GM23248 (cell line): ENCODE results near the gene FGF22. TPM values are rescaled to one million over a fixed set of nuclear protein-coding genes. Genes with fewer than 3 reads are reported as not detected.

Experiments
- DNase-seq: peaks from one replicate; pipeline ENCODE4 v3.0.0-alpha.2; 2015
- H2AFZ ChIP-seq: fragments of 200-600 bp; sonication (generic); 2 replicates; pipeline ENCODE4 v1.6.1; 2016; ENCODE audit warnings: antibody characterized with exemption
- H3F3A ChIP-seq: fragments of 200-600 bp; sonication (generic); 2 replicates; pipeline ENCODE4 v1.6.1; 2016; ENCODE audit warnings: mild to moderate bottlenecking, antibody characterized with exemption, mixed run types; ENCODE audit not compliant: insufficient read depth
- H3K27ac ChIP-seq: fragments of 200-600 bp; sonication (generic); 2 replicates; pipeline ENCODE4 v1.5.1; 2016; ENCODE audit warnings: mild to moderate bottlenecking
- H3K27me3 ChIP-seq: fragments of 200-600 bp; sonication (generic); replicated peaks from 2 replicates; pipeline ENCODE4 v1.6.1; 2016; ENCODE audit warnings: mild to moderate bottlenecking; ENCODE audit not compliant: insufficient read depth
- H3K36me3 ChIP-seq: fragments of 200-600 bp; sonication (generic); 2 replicates; pipeline ENCODE4 v1.6.1; 2016; ENCODE audit warnings: low read depth, mild to moderate bottlenecking
- H3K4me1 ChIP-seq: fragments of 200-600 bp; sonication (generic); 2 replicates; pipeline ENCODE4 v1.6.1; 2016; ENCODE audit warnings: mild to moderate bottlenecking; ENCODE audit not compliant: insufficient read depth
- H3K4me2 ChIP-seq: fragments of 200-600 bp; sonication (generic); one replicate; pipeline ENCODE4 v1.6.1; 2016; ENCODE audit warnings: mild to moderate bottlenecking; ENCODE audit not compliant: unreplicated experiment
- H3K4me3 ChIP-seq: fragments of 200-600 bp; sonication (generic); 2 replicates; pipeline ENCODE4 v1.5.1; 2016; ENCODE audit warnings: mild to moderate bottlenecking
- H3K79me2 ChIP-seq: fragments of 200-600 bp; sonication (generic); 2 replicates; pipeline ENCODE4 v1.6.1; 2016; ENCODE audit warnings: mild to moderate bottlenecking; ENCODE audit not compliant: insufficient read depth
- H3K9ac ChIP-seq: fragments of 200-600 bp; sonication (generic); 2 replicates; pipeline ENCODE4 v1.6.1; 2016; ENCODE audit warnings: mild to moderate bottlenecking
- H3K9me2 ChIP-seq: fragments of 200-600 bp; sonication (generic); 2 replicates; pipeline ENCODE4 v1.6.1; 2016; ENCODE audit warnings: mixed run types, mild to moderate bottlenecking, moderate library complexity; ENCODE audit not compliant: insufficient read depth
- H3K9me3 ChIP-seq: fragments of 200-600 bp; sonication (generic); one replicate; pipeline ENCODE4 v1.6.1; 2017; ENCODE audit warnings: low read depth
- H4K20me1 ChIP-seq: fragments of 200-600 bp; sonication (generic); 2 replicates; pipeline ENCODE4 v1.6.0; 2016; ENCODE audit not compliant: insufficient read depth
- EZH2 ChIP-seq: fragments of 200-600 bp; sonication (generic); IDR thresholded peaks from 2 replicates; pipeline ENCODE4 v1.6.1; 2018; ENCODE audit warnings: antibody characterized with exemption, mild to moderate bottlenecking; ENCODE audit not compliant: insufficient read depth, poor library complexity, severe bottlenecking
- EZH2phosphoT487 ChIP-seq: fragments of 200-600 bp; sonication (generic); IDR thresholded peaks from 2 replicates; pipeline ENCODE4 v1.6.1; 2018; ENCODE audit warnings: antibody characterized with exemption, moderate library complexity, mild to moderate bottlenecking, low read depth; ENCODE audit not compliant: insufficient read depth
- whole genome bisulfite sequencing, 2 experiments: methylation state at CpG; one replicate each; pipeline ENCODE4 v1.1.6; 2015 to 2017; ENCODE audit warnings: low lambda C conversion rate in 2 of 2, low coverage in 1 of 2; ENCODE audit errors: missing lambda C conversion rate in 2 of 2; 5-methylcytosine and 5-hydroxymethylcytosine counted together
- in situ Hi-C: fragments of 300-500 bp; cut with MboI; formaldehyde crosslinking; loops from 2 replicates; pipeline ENCODE4 v1.15.0; 2020
- polyA plus RNA-seq: library from polyadenylated mRNA; unstranded; fragments of >200 nt; fragmentation: Nextera tagmentation; extraction: Ambion mirVana; gene quantifications from 2 replicates; pipeline ENCODE4 v1.2.1, GENCODE V29; 2016
- total RNA-seq: library from RNA; depleted of rRNA; stranded (reverse); fragments of >200 nt; shearing (Covaris generic); gene quantifications from 2 replicates; pipeline ENCODE4 v1.2.3, GENCODE V29; 2014

Gene FGF22
- total and polyA plus RNA-seq, 2 experiments from 2014 or later, result 1.2 TPM; not detected in 1

GRCh38 chr19:621819-622218 is 17.9 kb upstream of the FGF22 start:
- Histone ChIP-seq H3K4me3 (no peak overlapping the region), H3K9me2 (no peaks in the 10 kb centered on the region), H3K9ac (no peak overlapping the region), H3K27me3 (no peaks in the 10 kb centered on the region), H3K4me2 (no peak overlapping the region), H3F3A (no peaks in the 10 kb centered on the region), H2AFZ (no peak overlapping the region), H3K79me2 (no peaks in the 10 kb centered on the region), H3K9me3 (no peaks in the 10 kb centered on the region), H3K4me1 (no peaks in the 10 kb centered on the region), H4K20me1 (no peaks in the 10 kb centered on the region), H3K27ac (no peak overlapping the region), H3K36me3 (no peaks in the 10 kb centered on the region)
- no peak for DNase-seq
- WGBS, 2 experiments, result 92 to 93% methylated on average over 24 of the region's 24 CpGs
- in situ Hi-C loops, result no loop called here
- no peak for TF ChIP-seq EZH2phosphoT487
- TF ChIP-seq EZH2, result no peak

DNA sequence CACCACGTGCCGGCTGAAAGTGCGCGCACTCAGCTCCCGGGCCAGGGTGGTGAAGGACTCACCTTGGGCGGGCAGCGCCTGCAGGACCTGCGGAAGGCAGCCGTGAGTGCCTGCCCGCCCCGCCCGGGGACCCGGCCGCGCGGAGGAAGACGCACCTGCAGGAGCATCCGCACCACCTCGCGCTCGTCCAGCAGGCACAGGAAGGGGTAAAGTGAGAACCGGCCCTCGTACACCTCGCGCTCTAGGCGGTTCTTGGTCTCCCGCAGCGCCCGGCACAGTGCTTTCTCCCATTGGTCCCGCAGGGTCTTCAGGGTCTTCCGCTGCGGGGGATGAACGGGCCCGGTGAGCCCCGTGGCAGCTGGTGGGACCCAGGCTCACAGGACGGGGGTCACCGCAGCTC is 17.0 kb upstream of the FGF22 start:
- in situ Hi-C loops, result no loop called here

GRCh38 chr19:623175-623916 is 16.3 kb upstream of the FGF22 start:
- WGBS, 2 experiments, result 89 to 90% methylated on average over 25 to 44 of the region's 44 CpGs
- peaks cover 3% of the 10 kb centered on the region; the same call in 1 of the 2 replicates for H3K36me3 ChIP-seq

More for the DNA sequence above, 17.0 kb upstream of the FGF22 start:
- Histone ChIP-seq H3K9me3 (no peaks in the 10 kb centered on the region), H3K4me1 (no peaks in the 10 kb centered on the region), H3K27ac (no peak overlapping the region), H2AFZ (no peak overlapping the region), H3K4me3 (no peak overlapping the region), H3K36me3 (no peaks in the 10 kb centered on the region), H3K79me2 (peaks cover 5% of the 10 kb centered on the region; the same call in 1 of the 2 replicates), H4K20me1 (no peaks in the 10 kb centered on the region), H3F3A (no peaks in the 10 kb centered on the region), H3K4me2 (no peak overlapping the region), H3K9me2 (no peaks in the 10 kb centered on the region), H3K9ac (no peak overlapping the region), H3K27me3 (no peaks in the 10 kb centered on the region)
- DNase-seq, result no peak
- 94 to 95% methylated on average over 36 to 37 of the region's 37 CpGs for WGBS, 2 experiments
- TF ChIP-seq EZH2, result no peak
- no peak for TF ChIP-seq EZH2phosphoT487

DNA sequence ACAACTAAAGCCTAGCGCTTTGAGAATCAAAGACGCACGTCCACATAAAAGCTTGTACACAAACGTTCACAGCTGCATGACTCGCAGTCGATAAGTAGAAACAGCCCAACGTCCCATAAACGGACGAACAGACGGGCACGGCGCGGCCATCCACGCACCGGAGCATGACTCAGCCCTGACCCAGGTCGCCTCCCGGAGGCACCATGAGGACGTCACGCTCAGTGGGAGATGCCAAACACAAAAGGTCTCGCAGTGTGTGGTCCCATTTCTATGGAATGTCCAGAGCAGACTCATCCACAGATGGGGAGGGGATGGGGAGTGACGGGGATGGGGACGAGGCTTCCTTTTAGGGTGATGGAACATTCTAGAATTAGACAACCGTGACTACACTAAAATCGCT is 15.7 kb upstream of the FGF22 start:
- peaks cover 9% of the 10 kb centered on the region; the same call in 1 of the 2 replicates for H3K36me3 ChIP-seq
- H3K9me3 ChIP-seq, result no peaks in the 10 kb centered on the region
- TF ChIP-seq EZH2phosphoT487 (no peak), EZH2 (no peak)
- H3K79me2 ChIP-seq, result peaks cover 11% of the 10 kb centered on the region; the same call in 1 of the 2 replicates
- no peak overlapping the region for H3K4me2 ChIP-seq
- no peaks in the 10 kb centered on the region for H3K4me1 ChIP-seq
- no peak overlapping the region for H3K27ac ChIP-seq
- no peaks in the 10 kb centered on the region for H3K27me3 ChIP-seq
- H4K20me1 ChIP-seq, result no peaks in the 10 kb centered on the region
- no peak for DNase-seq
- H3K9me2 ChIP-seq, result no peaks in the 10 kb centered on the region
- no peak overlapping the region for H3K4me3 ChIP-seq
- H3F3A ChIP-seq, result no peaks in the 10 kb centered on the region
- 88 to 90% methylated on average over 24 of the region's 24 CpGs for WGBS, 2 experiments
- H2AFZ ChIP-seq, result no peak overlapping the region
- in situ Hi-C loops, result no loop called here
- H3K9ac ChIP-seq, result no peak overlapping the region

More at GRCh38 chr19:623175-623916, 16.3 kb upstream of the FGF22 start:
- Histone ChIP-seq H3K79me2 (peaks cover 5% of the 10 kb centered on the region; the same call in 1 of the 2 replicates), H3K4me3 (no peak overlapping the region), H3K9me3 (no peaks in the 10 kb centered on the region), H3K27me3 (no peaks in the 10 kb centered on the region), H3K4me2 (no peak overlapping the region), H3K4me1 (no peaks in the 10 kb centered on the region), H3K27ac (no peak overlapping the region), H3F3A (no peaks in the 10 kb centered on the region), H2AFZ (no peak overlapping the region), H3K9ac (no peak overlapping the region), H3K9me2 (no peaks in the 10 kb centered on the region), H4K20me1 (no peaks in the 10 kb centered on the region)
- no peak for TF ChIP-seq EZH2phosphoT487
- no peak for TF ChIP-seq EZH2
- in situ Hi-C loops, result no loop called here
- no peak for DNase-seq
